Panc1 (cell line): ENCODE data around the gene C4orf50. TPM values are rescaled to one million over a fixed set of nuclear protein-coding genes. Genes with fewer than 3 reads are reported as not detected.

Source experiments
- ATAC-seq: fragments of 200-7000 bp; cut with Tn5 transposase; 2 replicates; pipeline ENCODE4 v1.9.1; 2020; ENCODE audit warnings: mild to moderate bottlenecking, moderate library complexity
- BruUV-seq: library from RNA; stranded (reverse); fragments of 400-500 nt; replicated peaks from 2 replicates; lab custom pipeline; 2021; lab: Mats Ljungman, UMichigan
- CTCF ChIA-PET: fragments of 300-600 bp; sonication (Branson Sonifier 250); formaldehyde crosslinking; loops from one replicate; lab custom pipeline; 2022; ENCODE audit warnings: antibody characterized with exemption; lab: Charles Lee
- POLR2A ChIA-PET: fragments of 300-600 bp; sonication (Branson Sonifier 250); formaldehyde crosslinking; loops from one replicate; lab custom pipeline; 2022; ENCODE audit warnings: antibody characterized with exemption; lab: Charles Lee
- DNase-seq: peaks from one replicate; pipeline ENCODE4 v3.0.0-alpha.2; 2010; ENCODE audit warnings: low read depth, low spot score
- H3K27ac ChIP-seq: 2 replicates; pipeline ENCODE4 v1.5.1; 2011; ENCODE audit warnings: mild to moderate bottlenecking, low read length, inconsistent platforms
- H3K27me3 ChIP-seq: fragments of 200-500 bp; sonication (Bioruptor generic); 2 replicates; pipeline ENCODE4 v1.6.0; 2014; ENCODE audit warnings: low read length, inconsistent platforms; ENCODE audit not compliant: control insufficient read depth, insufficient read depth
- H3K36me3 ChIP-seq: fragments of 200-500 bp; sonication (Bioruptor generic); 2 replicates; pipeline ENCODE4 v1.5.1; 2014; ENCODE audit warnings: inconsistent platforms, mild to moderate bottlenecking, low read length, moderate library complexity; ENCODE audit not compliant: control insufficient read depth, insufficient read depth
- H3K4me1 ChIP-seq: 2 replicates; pipeline ENCODE4 v1.5.1; 2011; ENCODE audit warnings: inconsistent platforms, mild to moderate bottlenecking, low read length, moderate library complexity; ENCODE audit not compliant: control insufficient read depth, insufficient read depth
- H3K4me3 ChIP-seq, 2 experiments: 2 replicates each; pipeline ENCODE4 v1.5.1; 2011 to 2012; ENCODE audit warnings: low read depth in 2 of 2, low read length in 2 of 2, mild to moderate bottlenecking in 2 of 2, inconsistent platforms in 1 of 2, moderate library complexity in 1 of 2
- H3K9me3 ChIP-seq: fragments of 200-500 bp; sonication (Bioruptor generic); 2 replicates; pipeline ENCODE4 v1.5.1; 2014; ENCODE audit warnings: low read depth, mild to moderate bottlenecking, inconsistent platforms, low read length, moderate library complexity; ENCODE audit not compliant: control insufficient read depth, insufficient read depth
- POLR2AphosphoS5 ChIP-seq: IDR thresholded peaks from 2 replicates; pipeline ENCODE4 v1.6.1; 2012; ENCODE audit warnings: mild to moderate bottlenecking, low read depth, low read length, moderate library complexity
- SIN3A ChIP-seq: IDR thresholded peaks from 2 replicates; pipeline ENCODE4 v1.6.1; 2012; ENCODE audit warnings: low read depth, mild to moderate bottlenecking, low read length, moderate library complexity, borderline replicate concordance; ENCODE audit not compliant: insufficient read depth
- TCF7L2 ChIP-seq: IDR thresholded peaks from 2 replicates; pipeline ENCODE4 v1.6.1; 2011; ENCODE audit warnings: mild to moderate bottlenecking, low read depth, low read length, inconsistent platforms
- in situ Hi-C: cut with HindIII; loops from 2 replicates; pipeline ENCODE4 v1.10.0; 2016; ENCODE audit warnings: low sequenced_read_pairs, low pct_unique_long_range_greater_than_20kb
- intact Hi-C: fragments of 100-400 bp; cut with micrococcal nuclease; formaldehyde crosslinking; loops from one replicate; pipeline ENCODE4 v1.10.0; 2022; ENCODE audit not compliant: unreplicated experiment
- total RNA-seq: library from RNA; stranded (reverse); gene quantifications from one replicate; pipeline ENCODE4 v1.2.1, GENCODE V29; 2021; ENCODE audit not compliant: unreplicated experiment
- TF ChIP-seq, protein P1 (sequence below), 2 experiments: IDR thresholded peaks; 2 replicates each; pipeline ENCODE4 v1.6.1; 2011 to 2012; ENCODE audit warnings: low read depth in 2 of 2, control low read depth in 1 of 2, low read length in 1 of 2, mild to moderate bottlenecking in 1 of 2, moderate library complexity in 1 of 2; ENCODE audit not compliant: insufficient read depth in 1 of 2
- TF ChIP-seq, protein P2 (sequence below): fragments of 450-650 bp; IDR thresholded peaks from 2 replicates; pipeline ENCODE4 v1.5.1; 2017; ENCODE audit warnings: mild to moderate bottlenecking

The C4orf50 gene
- total RNA-seq, 1 experiment from 2014 or later, result under 0.01 TPM

DNA sequence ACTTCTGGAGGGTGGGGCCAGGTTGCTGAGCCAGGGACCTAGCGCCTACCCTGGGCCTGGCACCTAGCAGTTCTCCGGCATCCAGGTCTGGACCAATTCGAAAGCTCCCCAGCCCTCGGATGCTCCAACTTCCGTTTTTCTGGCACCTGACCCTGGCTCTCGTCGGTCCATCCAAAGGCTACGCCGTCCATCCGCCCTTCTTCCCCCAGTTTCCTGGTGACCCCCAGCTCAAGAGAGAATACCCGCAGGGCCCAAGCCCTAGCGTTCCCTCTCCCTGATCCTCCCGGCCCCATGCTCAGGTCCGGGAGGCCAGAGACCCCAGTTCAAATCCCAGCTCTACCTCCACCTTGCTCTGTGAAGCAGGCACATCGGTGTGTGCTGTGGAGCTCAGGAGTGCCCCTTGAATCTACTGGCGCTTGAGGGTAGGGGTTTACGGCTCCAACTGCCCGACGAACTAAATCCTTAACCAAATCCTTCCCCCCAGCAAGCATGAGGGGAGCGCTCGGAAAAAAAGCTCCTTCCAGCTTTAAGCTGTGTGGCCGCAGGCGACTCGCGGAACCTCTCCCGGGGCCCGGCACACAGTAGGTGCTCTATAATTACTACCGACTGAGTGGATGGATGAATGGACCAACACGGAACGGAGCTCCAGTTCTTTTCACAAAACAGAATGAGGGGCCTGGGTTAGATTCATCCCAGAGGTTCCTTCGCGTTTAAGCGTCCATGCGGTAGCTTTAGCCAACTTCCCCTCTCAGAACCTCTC is 126.5 kb downstream of the C4orf50 start:
- in situ Hi-C loops, result no loop called here
- DNase-seq, result no peak

DNA sequence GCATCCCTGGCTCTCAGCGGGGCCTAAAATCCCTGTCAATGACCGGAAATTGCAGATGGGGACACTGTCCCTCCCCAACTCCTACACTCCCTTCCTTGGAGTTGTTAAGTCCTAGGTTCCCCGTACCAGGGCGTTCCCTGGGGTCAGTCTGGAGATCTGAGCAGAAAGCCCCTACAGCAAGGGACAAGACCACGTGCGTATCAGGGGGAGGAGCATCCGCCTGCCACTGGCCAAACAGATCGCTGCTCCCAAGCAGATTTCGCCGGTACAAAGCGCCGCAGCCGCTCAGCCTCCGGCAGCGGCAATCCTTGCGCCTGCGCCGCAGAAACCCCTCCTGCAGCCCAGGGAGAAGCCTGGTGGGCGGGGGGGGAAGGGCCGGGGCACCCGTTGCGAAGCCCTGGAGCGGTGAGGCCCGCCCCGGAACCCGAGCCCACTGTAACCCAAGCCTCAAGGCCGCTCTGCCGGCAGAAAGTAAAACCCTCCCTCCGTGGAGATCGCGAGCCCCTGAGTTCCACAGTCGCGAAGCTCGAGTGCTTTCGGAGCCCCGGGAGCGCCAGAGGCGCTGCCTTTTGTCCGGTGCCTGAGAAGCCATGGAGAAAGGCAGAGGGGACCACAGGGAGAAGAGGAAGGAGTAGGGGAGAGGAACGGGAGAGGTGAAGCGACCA is 128.0 kb downstream of the C4orf50 start:
- TF ChIP-seq, protein P1, sequence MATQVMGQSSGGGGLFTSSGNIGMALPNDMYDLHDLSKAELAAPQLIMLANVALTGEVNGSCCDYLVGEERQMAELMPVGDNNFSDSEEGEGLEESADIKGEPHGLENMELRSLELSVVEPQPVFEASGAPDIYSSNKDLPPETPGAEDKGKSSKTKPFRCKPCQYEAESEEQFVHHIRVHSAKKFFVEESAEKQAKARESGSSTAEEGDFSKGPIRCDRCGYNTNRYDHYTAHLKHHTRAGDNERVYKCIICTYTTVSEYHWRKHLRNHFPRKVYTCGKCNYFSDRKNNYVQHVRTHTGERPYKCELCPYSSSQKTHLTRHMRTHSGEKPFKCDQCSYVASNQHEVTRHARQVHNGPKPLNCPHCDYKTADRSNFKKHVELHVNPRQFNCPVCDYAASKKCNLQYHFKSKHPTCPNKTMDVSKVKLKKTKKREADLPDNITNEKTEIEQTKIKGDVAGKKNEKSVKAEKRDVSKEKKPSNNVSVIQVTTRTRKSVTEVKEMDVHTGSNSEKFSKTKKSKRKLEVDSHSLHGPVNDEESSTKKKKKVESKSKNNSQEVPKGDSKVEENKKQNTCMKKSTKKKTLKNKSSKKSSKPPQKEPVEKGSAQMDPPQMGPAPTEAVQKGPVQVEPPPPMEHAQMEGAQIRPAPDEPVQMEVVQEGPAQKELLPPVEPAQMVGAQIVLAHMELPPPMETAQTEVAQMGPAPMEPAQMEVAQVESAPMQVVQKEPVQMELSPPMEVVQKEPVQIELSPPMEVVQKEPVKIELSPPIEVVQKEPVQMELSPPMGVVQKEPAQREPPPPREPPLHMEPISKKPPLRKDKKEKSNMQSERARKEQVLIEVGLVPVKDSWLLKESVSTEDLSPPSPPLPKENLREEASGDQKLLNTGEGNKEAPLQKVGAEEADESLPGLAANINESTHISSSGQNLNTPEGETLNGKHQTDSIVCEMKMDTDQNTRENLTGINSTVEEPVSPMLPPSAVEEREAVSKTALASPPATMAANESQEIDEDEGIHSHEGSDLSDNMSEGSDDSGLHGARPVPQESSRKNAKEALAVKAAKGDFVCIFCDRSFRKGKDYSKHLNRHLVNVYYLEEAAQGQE (IDR thresholded peaks at IDR 0.05; ENCODE audit: insufficient read depth in 1 of 2, low read depth in 2 of 2, low read length in 1 of 2), result no peak
- TF ChIP-seq, protein P2, sequence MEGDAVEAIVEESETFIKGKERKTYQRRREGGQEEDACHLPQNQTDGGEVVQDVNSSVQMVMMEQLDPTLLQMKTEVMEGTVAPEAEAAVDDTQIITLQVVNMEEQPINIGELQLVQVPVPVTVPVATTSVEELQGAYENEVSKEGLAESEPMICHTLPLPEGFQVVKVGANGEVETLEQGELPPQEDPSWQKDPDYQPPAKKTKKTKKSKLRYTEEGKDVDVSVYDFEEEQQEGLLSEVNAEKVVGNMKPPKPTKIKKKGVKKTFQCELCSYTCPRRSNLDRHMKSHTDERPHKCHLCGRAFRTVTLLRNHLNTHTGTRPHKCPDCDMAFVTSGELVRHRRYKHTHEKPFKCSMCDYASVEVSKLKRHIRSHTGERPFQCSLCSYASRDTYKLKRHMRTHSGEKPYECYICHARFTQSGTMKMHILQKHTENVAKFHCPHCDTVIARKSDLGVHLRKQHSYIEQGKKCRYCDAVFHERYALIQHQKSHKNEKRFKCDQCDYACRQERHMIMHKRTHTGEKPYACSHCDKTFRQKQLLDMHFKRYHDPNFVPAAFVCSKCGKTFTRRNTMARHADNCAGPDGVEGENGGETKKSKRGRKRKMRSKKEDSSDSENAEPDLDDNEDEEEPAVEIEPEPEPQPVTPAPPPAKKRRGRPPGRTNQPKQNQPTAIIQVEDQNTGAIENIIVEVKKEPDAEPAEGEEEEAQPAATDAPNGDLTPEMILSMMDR, result no peak
- TF ChIP-seq SIN3A (no peak), POLR2AphosphoS5 (no peak), TCF7L2 (no peak)
- Histone ChIP-seq H3K9me3 (no peaks in the 10 kb centered on the region), H3K4me3 (no peak overlapping the region), H3K4me1 (no peaks in the 10 kb centered on the region), H3K27ac (no peak overlapping the region), H3K27me3 (no peaks in the 10 kb centered on the region; the same call in 1 of the 2 replicates), H3K36me3 (no peaks in the 10 kb centered on the region)
- ChIA-PET CTCF (no interaction called here), POLR2A (no interaction called here)
- no peak for ATAC-seq
- intact Hi-C loops (no loop called here), in situ Hi-C loops (no loop called here)
- no peak for DNase-seq
- BruUV-seq, result no TSS peak

More for the DNA sequence above, 126.5 kb downstream of the C4orf50 start:
- no peaks in the 10 kb centered on the region for H3K9me3 ChIP-seq
- peaks cover 3% of the 10 kb centered on the region; the same call in 1 of the 2 replicates for H3K27me3 ChIP-seq
- TF ChIP-seq, protein P1 (IDR thresholded peaks at IDR 0.05; ENCODE audit: insufficient read depth in 1 of 2, low read depth in 2 of 2, low read length in 1 of 2), result no peak
- TF ChIP-seq SIN3A (no peak), TCF7L2 (no peak), POLR2AphosphoS5 (no peak)
- TF ChIP-seq, protein P2, result no peak
- no peak overlapping the region; a peak in 1 of 4 replicates for H3K4me3 ChIP-seq
- no peak overlapping the region for H3K27ac ChIP-seq
- no peaks in the 10 kb centered on the region for H3K36me3 ChIP-seq
- BruUV-seq, result no TSS peak
- ATAC-seq, result no peak
- no peaks in the 10 kb centered on the region for H3K4me1 ChIP-seq
- ChIA-PET CTCF (interaction anchor here (0.6 kb wide), 1 partner anchor 688 kb away, joined by 3 read pairs; no protein-coding TSS in a partner anchor), POLR2A (no interaction called here)
- intact Hi-C loops, result no loop called here
